ENCODE data around the gene OLFM2.

DNA sequence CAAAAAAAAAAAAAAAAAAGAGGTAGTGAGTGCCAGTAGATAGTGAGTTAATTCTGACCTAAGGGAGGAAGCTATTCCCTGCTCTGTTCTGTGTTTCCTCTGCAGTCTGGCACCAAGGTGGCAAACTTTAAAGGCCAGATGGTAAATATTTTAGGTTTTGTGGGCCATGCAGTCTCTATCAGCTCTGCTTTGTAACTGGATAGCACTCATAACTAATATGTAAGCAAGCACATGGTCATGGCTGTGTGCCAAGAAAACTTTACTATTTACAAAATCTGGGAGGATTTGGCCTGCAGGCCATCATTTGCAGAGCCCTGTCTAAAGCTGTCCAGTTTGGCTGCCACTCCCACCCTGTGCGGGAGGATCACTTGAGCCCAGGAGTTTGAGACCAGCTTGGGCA lies 96.9 kb downstream of the OLFM2 start:
- TF ChIP-seq, protein P1, sequence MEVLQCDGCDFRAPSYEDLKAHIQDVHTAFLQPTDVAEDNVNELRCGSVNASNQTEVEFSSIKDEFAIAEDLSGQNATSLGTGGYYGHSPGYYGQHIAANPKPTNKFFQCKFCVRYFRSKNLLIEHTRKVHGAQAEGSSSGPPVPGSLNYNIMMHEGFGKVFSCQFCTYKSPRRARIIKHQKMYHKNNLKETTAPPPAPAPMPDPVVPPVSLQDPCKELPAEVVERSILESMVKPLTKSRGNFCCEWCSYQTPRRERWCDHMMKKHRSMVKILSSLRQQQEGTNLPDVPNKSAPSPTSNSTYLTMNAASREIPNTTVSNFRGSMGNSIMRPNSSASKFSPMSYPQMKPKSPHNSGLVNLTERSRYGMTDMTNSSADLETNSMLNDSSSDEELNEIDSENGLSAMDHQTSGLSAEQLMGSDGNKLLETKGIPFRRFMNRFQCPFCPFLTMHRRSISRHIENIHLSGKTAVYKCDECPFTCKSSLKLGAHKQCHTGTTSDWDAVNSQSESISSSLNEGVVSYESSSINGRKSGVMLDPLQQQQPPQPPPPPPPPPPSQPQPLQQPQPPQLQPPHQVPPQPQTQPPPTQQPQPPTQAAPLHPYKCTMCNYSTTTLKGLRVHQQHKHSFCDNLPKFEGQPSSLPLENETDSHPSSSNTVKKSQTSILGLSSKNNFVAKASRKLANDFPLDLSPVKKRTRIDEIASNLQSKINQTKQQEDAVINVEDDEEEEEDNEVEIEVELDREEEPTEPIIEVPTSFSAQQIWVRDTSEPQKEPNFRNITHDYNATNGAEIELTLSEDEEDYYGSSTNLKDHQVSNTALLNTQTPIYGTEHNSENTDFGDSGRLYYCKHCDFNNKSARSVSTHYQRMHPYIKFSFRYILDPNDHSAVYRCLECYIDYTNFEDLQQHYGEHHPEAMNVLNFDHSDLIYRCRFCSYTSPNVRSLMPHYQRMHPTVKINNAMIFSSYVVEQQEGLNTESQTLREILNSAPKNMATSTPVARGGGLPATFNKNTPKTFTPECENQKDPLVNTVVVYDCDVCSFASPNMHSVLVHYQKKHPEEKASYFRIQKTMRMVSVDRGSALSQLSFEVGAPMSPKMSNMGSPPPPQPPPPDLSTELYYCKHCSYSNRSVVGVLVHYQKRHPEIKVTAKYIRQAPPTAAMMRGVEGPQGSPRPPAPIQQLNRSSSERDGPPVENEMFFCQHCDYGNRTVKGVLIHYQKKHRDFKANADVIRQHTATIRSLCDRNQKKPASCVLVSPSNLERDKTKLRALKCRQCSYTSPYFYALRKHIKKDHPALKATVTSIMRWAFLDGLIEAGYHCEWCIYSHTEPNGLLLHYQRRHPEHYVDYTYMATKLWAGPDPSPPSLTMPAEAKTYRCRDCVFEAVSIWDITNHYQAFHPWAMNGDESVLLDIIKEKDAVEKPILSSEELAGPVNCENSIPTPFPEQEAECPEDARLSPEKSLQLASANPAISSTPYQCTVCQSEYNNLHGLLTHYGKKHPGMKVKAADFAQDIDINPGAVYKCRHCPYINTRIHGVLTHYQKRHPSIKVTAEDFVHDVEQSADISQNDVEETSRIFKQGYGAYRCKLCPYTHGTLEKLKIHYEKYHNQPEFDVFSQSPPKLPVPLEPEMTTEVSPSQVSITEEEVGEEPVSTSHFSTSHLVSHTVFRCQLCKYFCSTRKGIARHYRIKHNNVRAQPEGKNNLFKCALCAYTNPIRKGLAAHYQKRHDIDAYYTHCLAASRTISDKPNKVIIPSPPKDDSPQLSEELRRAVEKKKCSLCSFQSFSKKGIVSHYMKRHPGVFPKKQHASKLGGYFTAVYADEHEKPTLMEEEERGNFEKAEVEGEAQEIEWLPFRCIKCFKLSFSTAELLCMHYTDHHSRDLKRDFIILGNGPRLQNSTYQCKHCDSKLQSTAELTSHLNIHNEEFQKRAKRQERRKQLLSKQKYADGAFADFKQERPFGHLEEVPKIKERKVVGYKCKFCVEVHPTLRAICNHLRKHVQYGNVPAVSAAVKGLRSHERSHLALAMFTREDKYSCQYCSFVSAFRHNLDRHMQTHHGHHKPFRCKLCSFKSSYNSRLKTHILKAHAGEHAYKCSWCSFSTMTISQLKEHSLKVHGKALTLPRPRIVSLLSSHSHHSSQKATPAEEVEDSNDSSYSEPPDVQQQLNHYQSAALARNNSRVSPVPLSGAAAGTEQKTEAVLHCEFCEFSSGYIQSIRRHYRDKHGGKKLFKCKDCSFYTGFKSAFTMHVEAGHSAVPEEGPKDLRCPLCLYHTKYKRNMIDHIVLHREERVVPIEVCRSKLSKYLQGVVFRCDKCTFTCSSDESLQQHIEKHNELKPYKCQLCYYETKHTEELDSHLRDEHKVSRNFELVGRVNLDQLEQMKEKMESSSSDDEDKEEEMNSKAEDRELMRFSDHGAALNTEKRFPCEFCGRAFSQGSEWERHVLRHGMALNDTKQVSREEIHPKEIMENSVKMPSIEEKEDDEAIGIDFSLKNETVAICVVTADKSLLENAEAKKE (CRISPR knock-in tag; IDR thresholded peaks at IDR 0.05) = no peak
- TF ChIP-seq, protein P2, sequence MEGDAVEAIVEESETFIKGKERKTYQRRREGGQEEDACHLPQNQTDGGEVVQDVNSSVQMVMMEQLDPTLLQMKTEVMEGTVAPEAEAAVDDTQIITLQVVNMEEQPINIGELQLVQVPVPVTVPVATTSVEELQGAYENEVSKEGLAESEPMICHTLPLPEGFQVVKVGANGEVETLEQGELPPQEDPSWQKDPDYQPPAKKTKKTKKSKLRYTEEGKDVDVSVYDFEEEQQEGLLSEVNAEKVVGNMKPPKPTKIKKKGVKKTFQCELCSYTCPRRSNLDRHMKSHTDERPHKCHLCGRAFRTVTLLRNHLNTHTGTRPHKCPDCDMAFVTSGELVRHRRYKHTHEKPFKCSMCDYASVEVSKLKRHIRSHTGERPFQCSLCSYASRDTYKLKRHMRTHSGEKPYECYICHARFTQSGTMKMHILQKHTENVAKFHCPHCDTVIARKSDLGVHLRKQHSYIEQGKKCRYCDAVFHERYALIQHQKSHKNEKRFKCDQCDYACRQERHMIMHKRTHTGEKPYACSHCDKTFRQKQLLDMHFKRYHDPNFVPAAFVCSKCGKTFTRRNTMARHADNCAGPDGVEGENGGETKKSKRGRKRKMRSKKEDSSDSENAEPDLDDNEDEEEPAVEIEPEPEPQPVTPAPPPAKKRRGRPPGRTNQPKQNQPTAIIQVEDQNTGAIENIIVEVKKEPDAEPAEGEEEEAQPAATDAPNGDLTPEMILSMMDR (conservative IDR thresholded peaks at IDR 0.05; ENCODE audit: low read depth in 2 of 2) = no peak
- TF ChIP-seq EZH2 (IDR thresholded peaks at IDR 0.05; ENCODE audit: low read depth, unreplicated experiment) (no peak), POLR2AphosphoS5 (IDR thresholded peaks at IDR 0.05; ENCODE audit: low read depth) (no peak), STAT1 (IDR thresholded peaks at IDR 0.05; ENCODE audit: unreplicated experiment) (no peak), JUNB (IDR thresholded peaks at IDR 0.05; ENCODE audit: unreplicated experiment) (no peak)
- TF ChIP-seq, protein P3, sequence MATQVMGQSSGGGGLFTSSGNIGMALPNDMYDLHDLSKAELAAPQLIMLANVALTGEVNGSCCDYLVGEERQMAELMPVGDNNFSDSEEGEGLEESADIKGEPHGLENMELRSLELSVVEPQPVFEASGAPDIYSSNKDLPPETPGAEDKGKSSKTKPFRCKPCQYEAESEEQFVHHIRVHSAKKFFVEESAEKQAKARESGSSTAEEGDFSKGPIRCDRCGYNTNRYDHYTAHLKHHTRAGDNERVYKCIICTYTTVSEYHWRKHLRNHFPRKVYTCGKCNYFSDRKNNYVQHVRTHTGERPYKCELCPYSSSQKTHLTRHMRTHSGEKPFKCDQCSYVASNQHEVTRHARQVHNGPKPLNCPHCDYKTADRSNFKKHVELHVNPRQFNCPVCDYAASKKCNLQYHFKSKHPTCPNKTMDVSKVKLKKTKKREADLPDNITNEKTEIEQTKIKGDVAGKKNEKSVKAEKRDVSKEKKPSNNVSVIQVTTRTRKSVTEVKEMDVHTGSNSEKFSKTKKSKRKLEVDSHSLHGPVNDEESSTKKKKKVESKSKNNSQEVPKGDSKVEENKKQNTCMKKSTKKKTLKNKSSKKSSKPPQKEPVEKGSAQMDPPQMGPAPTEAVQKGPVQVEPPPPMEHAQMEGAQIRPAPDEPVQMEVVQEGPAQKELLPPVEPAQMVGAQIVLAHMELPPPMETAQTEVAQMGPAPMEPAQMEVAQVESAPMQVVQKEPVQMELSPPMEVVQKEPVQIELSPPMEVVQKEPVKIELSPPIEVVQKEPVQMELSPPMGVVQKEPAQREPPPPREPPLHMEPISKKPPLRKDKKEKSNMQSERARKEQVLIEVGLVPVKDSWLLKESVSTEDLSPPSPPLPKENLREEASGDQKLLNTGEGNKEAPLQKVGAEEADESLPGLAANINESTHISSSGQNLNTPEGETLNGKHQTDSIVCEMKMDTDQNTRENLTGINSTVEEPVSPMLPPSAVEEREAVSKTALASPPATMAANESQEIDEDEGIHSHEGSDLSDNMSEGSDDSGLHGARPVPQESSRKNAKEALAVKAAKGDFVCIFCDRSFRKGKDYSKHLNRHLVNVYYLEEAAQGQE (IDR thresholded peaks at IDR 0.05; ENCODE audit: unreplicated experiment) = no peak
- TF ChIP-seq, protein P4, sequence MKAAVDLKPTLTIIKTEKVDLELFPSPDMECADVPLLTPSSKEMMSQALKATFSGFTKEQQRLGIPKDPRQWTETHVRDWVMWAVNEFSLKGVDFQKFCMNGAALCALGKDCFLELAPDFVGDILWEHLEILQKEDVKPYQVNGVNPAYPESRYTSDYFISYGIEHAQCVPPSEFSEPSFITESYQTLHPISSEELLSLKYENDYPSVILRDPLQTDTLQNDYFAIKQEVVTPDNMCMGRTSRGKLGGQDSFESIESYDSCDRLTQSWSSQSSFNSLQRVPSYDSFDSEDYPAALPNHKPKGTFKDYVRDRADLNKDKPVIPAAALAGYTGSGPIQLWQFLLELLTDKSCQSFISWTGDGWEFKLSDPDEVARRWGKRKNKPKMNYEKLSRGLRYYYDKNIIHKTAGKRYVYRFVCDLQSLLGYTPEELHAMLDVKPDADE (IDR thresholded peaks at IDR 0.05) = no peak
